HG03521 (cell line): ENCODE measurements around the gene MAGI2.
"Not testable (repeated sequence)": the region's sequence is repeated elsewhere in the genome, so short reads cannot be mapped to it uniquely, and the experiment has no call there.

Experiments used
- ATAC-seq: cut with Tn5 transposase; IDR thresholded peaks from one replicate; pipeline ENCODE4 v1.9.1; 2021; ENCODE audit warnings: mild to moderate bottlenecking, moderate library complexity; ENCODE audit not compliant: unreplicated experiment

Gene MAGI2

DNA sequence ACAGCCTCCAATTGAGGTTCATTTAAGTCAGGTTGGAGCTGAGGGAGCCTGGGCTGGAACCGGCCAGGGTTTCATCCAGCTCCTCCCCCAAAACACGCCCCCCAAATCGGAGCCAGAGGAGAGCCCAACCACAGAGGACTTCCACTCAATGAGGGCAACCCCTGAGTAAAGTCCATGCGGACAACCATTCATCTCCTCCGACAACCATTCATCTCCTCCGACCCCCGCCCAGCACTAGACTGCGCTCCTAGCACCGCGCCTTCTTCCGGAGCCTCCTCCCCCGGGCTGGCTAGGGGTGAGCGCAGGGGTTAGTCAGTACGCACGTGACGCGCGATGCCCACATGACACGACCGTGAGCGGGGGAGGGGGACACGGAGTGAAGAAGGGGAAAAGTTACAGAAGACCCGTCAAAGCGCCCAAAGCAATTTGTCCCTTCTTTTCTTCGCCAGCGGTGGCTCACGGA, 1.4 kb downstream of the MAGI2 start:
- ATAC-seq = no peak

DNA sequence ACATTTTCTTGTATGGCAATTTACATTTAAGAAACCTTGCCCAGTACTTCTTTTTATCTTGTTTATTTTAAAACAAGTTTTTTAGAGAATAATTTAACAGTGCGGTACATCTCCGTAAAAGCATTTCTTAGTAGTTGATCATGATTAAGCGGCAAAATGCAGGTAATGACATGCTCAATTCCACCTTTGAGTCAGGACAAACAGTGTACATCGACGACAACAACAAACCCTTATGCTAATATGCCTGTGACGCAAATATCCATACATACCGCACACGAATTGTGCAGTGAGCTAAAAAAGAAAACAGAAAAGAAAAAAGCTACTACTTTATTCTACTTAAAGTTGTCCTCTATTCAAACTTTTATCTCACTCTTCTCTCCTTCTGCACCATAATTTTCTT, 1.9 kb downstream of the MAGI2 start:
- ATAC-seq = no peak

DNA sequence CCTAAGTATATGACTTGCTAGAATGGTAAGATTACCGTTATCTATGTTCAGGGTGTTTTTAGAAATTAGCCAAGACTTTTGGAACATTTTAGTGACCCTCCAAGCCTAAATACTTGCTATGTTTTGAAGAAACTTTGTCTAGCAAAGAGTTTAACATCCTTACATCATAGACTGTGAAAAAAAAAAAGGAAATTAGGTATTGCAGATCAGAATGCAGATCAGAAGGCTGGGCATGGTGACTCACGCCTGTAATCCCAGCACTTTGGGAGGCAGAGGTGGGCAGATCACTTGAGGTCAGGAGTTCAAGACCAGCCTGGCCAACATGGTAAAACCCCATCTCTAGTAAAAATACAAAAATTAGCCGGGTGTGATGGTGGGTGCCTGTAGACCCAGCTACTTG, 10.7 kb downstream of the MAGI2 start:
- ATAC-seq = not testable (repeated sequence)

- ATAC-seq = no peak
Observed at GRCh38 chr7:79436378-79436777, 17.1 kb downstream of the MAGI2 start.

DNA sequence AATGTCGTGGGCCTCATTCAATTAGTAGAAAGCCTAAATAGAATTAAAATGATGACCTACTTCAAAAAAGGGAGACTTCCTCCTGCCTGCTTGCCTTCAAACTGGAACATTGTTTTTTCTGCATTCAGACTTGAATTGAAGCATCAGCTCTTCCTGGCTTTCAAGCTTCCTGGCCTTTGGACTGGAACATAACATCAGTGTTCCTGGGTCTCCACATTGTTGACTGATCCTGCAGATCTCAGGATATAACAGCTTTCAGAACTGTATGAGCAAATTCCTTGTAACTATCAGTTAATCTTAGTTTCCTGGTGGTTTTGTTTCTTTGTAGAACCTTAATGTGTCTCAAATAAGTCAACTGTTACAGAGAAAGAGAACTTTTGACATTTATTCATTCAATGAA, 18.6 kb downstream of the MAGI2 start:
- no peak for ATAC-seq

DNA sequence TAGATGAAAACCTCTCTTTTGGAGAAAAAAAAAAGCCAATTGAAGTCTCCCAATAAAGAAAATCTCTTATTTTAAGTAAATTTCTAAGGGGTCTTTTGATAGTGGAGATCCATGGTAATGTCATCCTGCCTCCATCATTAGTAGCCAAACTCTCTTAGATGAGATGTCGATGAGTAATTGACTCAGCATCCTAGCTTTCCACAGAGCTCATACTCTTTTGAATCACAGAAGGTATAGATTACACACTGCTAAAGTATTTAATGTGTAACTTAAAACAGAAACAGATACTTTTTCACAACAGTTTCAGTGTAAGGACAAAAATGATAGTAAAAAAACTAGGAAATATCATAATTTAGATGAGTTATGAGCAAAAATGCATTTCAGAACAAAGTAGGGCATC, 19.4 kb downstream of the MAGI2 start:
- no peak for ATAC-seq

- no peak for ATAC-seq
Observed at GRCh38 chr7:79430391-79430790, 23.1 kb downstream of the MAGI2 start.

- ATAC-seq = no peak
Observed at GRCh38 chr7:79425665-79426064, 27.8 kb downstream of the MAGI2 start.

- ATAC-seq = no peak
Observed at GRCh38 chr7:79421751-79422150, 31.7 kb downstream of the MAGI2 start.

DNA sequence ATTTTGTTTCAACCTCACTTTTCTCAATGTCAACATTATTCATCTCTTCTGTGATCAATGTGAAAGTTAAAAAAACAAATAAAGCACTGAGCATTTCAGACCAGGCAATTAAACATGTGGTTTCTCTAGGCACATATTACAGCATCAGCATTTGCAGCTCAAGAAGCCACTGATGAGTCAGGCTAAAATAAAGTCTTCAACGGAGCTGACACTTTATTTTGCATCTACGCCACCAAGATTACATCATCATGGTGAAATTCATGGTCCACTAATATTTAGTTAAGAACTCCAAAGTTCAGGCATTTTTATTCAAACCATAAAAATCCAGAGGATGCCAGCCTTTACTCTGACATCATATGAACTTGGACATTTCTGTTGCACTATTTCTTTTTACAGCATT, 33.0 kb downstream of the MAGI2 start:
- ATAC-seq = no peak

GRCh38 chr7:79414910-79415309, 38.6 kb downstream of the MAGI2 start:
- ATAC-seq = no peak

DNA sequence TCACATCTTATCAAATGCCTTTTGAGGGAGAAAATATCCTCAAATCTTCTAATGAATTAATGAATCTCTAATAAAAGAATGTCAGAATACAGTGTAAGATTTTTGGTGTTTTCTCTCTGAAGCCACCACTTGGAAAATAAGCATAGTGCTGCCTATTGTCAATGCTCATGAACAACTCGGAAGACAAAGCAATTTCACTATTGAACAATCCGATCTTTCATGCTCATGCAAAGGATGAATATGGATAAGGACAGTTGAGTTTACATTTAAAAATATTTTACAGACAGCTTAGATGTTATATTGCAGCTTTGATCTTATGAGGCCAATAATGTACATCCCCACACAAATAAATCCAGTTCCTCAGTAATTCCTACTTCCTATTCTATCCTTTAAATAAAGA, 40.6 kb downstream of the MAGI2 start:
- no peak for ATAC-seq

- ATAC-seq = no peak
Observed at GRCh38 chr7:79412438-79412837, 41.0 kb downstream of the MAGI2 start.

GRCh38 chr7:79410345-79410744, 43.1 kb downstream of the MAGI2 start:
- ATAC-seq = no peak

GRCh38 chr7:79407351-79407750, 46.1 kb downstream of the MAGI2 start:
- no peak for ATAC-seq

GRCh38 chr7:79406371-79406770, 47.1 kb downstream of the MAGI2 start:
- no peak for ATAC-seq

GRCh38 chr7:79405368-79405767, 48.1 kb downstream of the MAGI2 start:
- ATAC-seq = no peak

DNA sequence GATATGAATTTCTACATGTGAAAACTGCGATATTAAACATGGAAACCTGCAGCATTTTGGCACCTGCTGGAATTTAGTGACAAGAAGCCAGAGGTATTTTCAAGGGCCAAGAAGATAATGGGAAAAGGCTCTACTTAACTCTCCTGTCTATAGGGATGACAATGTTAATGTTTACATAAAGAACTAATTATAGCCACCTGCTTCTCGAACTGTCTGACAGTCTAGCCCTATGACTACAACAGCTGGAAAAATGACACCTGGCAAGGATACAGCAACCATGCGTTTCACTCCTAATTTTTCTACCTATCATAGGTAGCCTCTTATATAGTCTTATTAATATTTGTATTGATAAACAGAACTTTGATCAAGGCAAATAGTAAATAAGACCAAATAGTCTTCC, 49.6 kb downstream of the MAGI2 start:
- ATAC-seq = no peak

DNA sequence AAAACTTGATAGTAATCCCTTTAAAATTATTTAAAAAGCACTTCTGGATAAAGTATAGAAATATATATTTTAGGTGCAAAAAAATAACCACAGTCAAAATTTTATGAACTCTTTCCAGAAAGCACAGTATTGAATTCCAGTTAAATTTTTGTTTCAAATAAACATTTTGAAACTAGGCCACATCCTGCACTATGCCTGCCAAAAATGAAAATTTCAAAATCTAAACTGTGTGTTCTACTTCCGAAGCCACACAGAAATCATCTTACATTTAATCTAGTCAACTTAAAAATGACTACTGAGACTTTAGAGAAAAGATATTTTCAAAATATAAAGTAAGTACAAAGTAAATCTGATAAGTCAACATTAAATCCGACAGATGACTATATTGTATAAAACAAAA, 50.0 kb downstream of the MAGI2 start:
- no peak for ATAC-seq

DNA sequence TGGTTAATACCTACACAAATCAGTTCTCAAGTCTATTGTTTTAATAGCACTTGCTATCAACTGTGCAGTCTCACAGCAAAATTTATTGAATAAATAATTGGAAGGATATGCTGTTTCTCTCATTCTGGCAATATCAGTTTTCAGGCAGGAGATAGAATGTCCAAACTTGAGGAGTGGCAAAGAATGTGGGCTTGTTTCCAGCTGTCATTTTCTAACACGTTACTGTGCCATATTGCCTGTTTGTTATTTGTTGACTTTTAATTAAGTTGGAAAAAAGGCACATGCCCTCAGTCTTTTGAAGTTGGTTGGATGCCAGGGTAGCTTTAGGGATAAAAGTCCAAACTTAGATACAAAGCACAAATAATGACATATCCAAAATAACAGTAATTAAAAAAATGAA, 52.2 kb downstream of the MAGI2 start:
- no peak for ATAC-seq

DNA sequence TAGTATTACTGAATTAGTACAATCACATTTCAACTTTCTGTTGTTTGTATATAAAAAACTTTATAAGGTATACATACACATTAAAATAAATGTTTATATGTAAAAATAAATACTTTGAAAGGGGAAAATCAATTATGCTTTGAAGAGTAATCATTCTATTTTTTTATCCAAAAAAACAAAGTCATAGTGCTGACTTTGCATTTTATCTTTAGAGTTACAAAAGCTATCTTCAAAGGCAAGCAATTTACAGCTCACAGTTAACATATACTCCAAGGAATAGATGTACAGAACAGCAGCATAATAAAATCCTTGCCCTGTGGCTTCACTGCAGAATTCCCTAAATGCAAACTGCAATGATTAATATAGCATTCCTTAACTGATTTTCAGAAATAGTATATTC, 53.2 kb downstream of the MAGI2 start:
- no peak for ATAC-seq

- ATAC-seq = no peak
Observed at GRCh38 chr7:79398138-79398749, 55.2 kb downstream of the MAGI2 start.

GRCh38 chr7:79386688-79387422, 66.6 kb downstream of the MAGI2 start:
- no peak for ATAC-seq
